HepG2 (cell line): ENCODE data around the gene CHTF8. TPM values are rescaled to one million over a fixed set of nuclear protein-coding genes. Genes with fewer than 3 reads are reported as not detected.
A peak's percentile ranks its signal among the peaks of the same experiment; 100 is the strongest.

Experiments
- FIP1L1 ChIP-seq: fragments of 200-400 bp; formaldehyde crosslinking; IDR thresholded peaks from 2 replicates; pipeline ENCODE4 v1.6.1; 2018; ENCODE audit warnings: low read depth, mild to moderate bottlenecking, low read length, moderate library complexity, borderline replicate concordance; ENCODE audit not compliant: insufficient read depth
- HDAC1 ChIP-seq: sonication (generic); formaldehyde crosslinking; IDR thresholded peaks from 2 replicates; pipeline ENCODE4 v1.5.1; 2020; ENCODE audit warnings: mild to moderate bottlenecking, missing genetic modification reagents
- MEIS1 ChIP-seq: sonication (generic); formaldehyde crosslinking; IDR thresholded peaks from 2 replicates; pipeline ENCODE4 v1.9.0; 2021; ENCODE audit warnings: mild to moderate bottlenecking, missing genetic modification reagents, moderate library complexity, borderline replicate concordance
- MXI1 ChIP-seq: IDR thresholded peaks from 3 replicates; pipeline ENCODE4 v1.6.1; 2012; ENCODE audit warnings: low read depth, low read length, inconsistent platforms, borderline replicate concordance
- POLR2A ChIP-seq, 2 experiments: IDR thresholded peaks; 2 replicates each; pipeline ENCODE4 v1.6.1; 2011; ENCODE audit warnings: low read depth in 2 of 2, low read length in 2 of 2, mild to moderate bottlenecking in 1 of 2, moderate library complexity in 1 of 2; ENCODE audit not compliant: insufficient read depth in 1 of 2
- PRPF4 ChIP-seq: fragments of 200-400 bp; formaldehyde crosslinking; IDR thresholded peaks from 2 replicates; pipeline ENCODE4 v1.6.1; 2016; ENCODE audit warnings: low read length, low read depth; ENCODE audit not compliant: poor library complexity, severe bottlenecking
- SETDB1 ChIP-seq: sonication (generic); formaldehyde crosslinking; IDR thresholded peaks from 2 replicates; pipeline ENCODE4 v1.5.1; 2020; ENCODE audit warnings: missing genetic modification reagents, mild to moderate bottlenecking, borderline replicate concordance
- SRF ChIP-seq: IDR thresholded peaks from 2 replicates; pipeline ENCODE4 v1.6.1; 2011; ENCODE audit warnings: mild to moderate bottlenecking, low read depth, low read length, moderate library complexity
- SYNCRIP ChIP-seq: fragments of 200-400 bp; formaldehyde crosslinking; IDR thresholded peaks from 2 replicates; pipeline ENCODE4 v1.6.1; 2018; ENCODE audit warnings: mild to moderate bottlenecking, low read depth, low read length; ENCODE audit not compliant: insufficient read depth
- THYN1 ChIP-seq: sonication (generic); formaldehyde crosslinking; IDR thresholded peaks from 2 replicates; pipeline ENCODE4 v1.8.1; 2023; ENCODE audit warnings: low read depth, mild to moderate bottlenecking, moderate library complexity, missing genetic modification reagents, borderline replicate concordance
- ZNF10 ChIP-seq: sonication (generic); formaldehyde crosslinking; IDR thresholded peaks from 2 replicates; pipeline ENCODE4 v1.4.0; 2020; ENCODE audit warnings: mild to moderate bottlenecking, low read depth, missing genetic modification reagents, borderline replicate concordance
- ZNF256 ChIP-seq: sonication (generic); formaldehyde crosslinking; conservative IDR thresholded peaks from 2 replicates; pipeline ENCODE4 v1.4.0; 2020; ENCODE audit warnings: missing genetic modification reagents
- ZNF441 ChIP-seq: sonication (generic); formaldehyde crosslinking; IDR thresholded peaks from 2 replicates; pipeline ENCODE4 v1.7.0; 2021; ENCODE audit warnings: missing genetic modification reagents, borderline replicate concordance
- ZNF547 ChIP-seq: sonication (generic); formaldehyde crosslinking; IDR thresholded peaks from 2 replicates; pipeline ENCODE4 v1.5.1; 2020; ENCODE audit warnings: mild to moderate bottlenecking, missing genetic modification reagents
- ZNF558 ChIP-seq: sonication (generic); formaldehyde crosslinking; IDR thresholded peaks from 2 replicates; pipeline ENCODE4 v1.9.0; 2022; ENCODE audit warnings: mild to moderate bottlenecking, missing genetic modification reagents, borderline replicate concordance
- ZNF567 ChIP-seq: sonication (generic); formaldehyde crosslinking; IDR thresholded peaks from 2 replicates; pipeline ENCODE4 v1.8.1; 2023; ENCODE audit warnings: mild to moderate bottlenecking, missing genetic modification reagents, borderline replicate concordance
- ZNF776 ChIP-seq: sonication (generic); formaldehyde crosslinking; IDR thresholded peaks from 2 replicates; pipeline ENCODE4 v1.4.0; 2020; ENCODE audit warnings: mild to moderate bottlenecking, missing genetic modification reagents
- polyA plus RNA-seq, 8 experiments: library from polyadenylated mRNA; depleted of rRNA in 3 of 8; stranded (reverse) in 7 of 8; unstranded in 1 of 8; fragments of >200 nt; fragmentation: Illumina TruSeq in 4 of 8; extraction: Trizol in 4 of 8; gene quantifications; 2 replicates each; pipeline versions ENCODE4 v1.2.1 to v1.2.3, GENCODE V29; 2011 to 2016; ENCODE audit warnings: low read depth in 4 of 8, missing spikeins in 1 of 8, mixed read lengths in 1 of 8; ENCODE audit not compliant: insufficient read depth in 1 of 8
- total RNA-seq, 5 experiments: library from RNA; depleted of rRNA; stranded (reverse); fragments of >200 nt; fragmentation: Illumina TruSeq; extraction: Trizol; gene quantifications; 2 replicates each; pipeline ENCODE4 v1.2.3, GENCODE V29; 2016; ENCODE audit warnings: low read depth in 1 of 5
- TF ChIP-seq, protein P1 (sequence below): sonication (generic); formaldehyde crosslinking; IDR thresholded peaks from 2 replicates; pipeline ENCODE4 v1.4.0; 2020; ENCODE audit warnings: missing genetic modification reagents
- TF ChIP-seq, protein P2 (sequence below): sonication (generic); formaldehyde crosslinking; IDR thresholded peaks from 2 replicates; pipeline ENCODE4 v1.5.0; 2020; ENCODE audit warnings: missing genetic modification reagents, mild to moderate bottlenecking, borderline replicate concordance
- TF ChIP-seq, protein P3 (sequence below): sonication (generic); formaldehyde crosslinking; IDR thresholded peaks from 2 replicates; pipeline ENCODE4 v1.5.0; 2020; ENCODE audit warnings: missing genetic modification reagents, mild to moderate bottlenecking, borderline replicate concordance
- TF ChIP-seq, protein P4 (sequence below): sonication (generic); formaldehyde crosslinking; IDR thresholded peaks from 2 replicates; pipeline ENCODE4 v1.4.0; 2020; ENCODE audit warnings: missing genetic modification reagents
- TF ChIP-seq, protein P5 (sequence below): sonication (generic); formaldehyde crosslinking; IDR thresholded peaks from 2 replicates; pipeline ENCODE4 v1.8.1; 2023; ENCODE audit warnings: missing genetic modification reagents, inconsistent platforms, borderline replicate concordance

Gene CHTF8
- total and polyA plus RNA-seq, 2 of the 13 experiments (the other 11 are each of a cell fraction or from before 2014, with no cell fraction given): 37.2 to 67.5 TPM

DNA sequence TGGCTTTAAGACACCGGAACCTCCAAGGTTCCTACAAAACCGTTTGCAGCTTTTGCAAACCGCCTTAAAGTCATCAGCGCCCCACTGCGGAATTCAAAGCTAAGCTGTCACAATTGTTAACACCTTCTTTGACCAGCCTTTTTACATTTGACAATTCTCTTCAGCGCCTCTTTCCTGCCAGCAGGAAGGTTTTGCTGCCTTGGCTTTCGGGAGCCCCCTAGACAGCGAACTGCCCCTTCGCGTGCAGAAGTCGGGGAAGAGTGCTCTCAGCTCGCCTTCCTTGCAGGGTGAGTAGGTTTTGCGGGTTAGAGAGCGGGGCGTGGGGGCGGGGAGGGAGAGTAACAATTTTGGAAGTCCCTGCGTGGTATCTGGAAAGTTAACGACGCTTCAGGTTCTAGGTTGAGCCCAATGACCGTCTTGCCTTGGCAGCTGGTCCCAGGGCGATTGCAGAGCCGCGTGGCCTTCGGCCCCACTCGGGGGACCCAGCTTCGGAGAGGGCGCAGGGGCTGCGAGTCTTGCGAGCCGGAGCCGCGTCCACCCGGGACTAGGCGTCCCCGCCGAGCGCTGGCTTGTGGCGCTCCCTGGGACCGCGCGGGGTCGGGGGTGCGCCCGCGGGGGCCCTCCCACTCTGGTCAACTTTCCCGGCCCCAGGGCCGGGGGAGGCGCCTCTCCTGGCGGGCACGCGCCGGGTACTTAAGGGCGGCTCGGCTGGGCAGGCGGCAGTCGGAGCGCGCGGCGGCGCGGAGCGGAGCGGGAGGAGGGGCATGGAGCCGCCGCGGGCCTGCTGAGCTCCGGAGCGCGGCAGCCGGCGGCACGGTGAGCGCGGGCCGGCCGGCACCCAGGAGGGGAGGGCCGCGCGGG lies 26.7 kb downstream of the CHTF8 start, which contains the start of gene HAS3 (continued):
- TF ChIP-seq, protein P1, sequence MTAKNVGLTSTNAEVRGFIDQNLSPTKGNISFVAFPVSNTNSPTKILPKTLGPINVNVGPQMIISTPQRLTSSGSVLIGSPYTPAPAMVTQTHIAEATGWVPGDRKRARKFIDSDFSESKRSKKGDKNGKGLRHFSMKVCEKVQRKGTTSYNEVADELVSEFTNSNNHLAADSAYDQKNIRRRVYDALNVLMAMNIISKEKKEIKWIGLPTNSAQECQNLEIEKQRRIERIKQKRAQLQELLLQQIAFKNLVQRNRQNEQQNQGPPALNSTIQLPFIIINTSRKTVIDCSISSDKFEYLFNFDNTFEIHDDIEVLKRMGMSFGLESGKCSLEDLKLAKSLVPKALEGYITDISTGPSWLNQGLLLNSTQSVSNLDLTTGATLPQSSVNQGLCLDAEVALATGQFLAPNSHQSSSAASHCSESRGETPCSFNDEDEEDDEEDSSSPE: peak; percentile 54; the same call in 1 of the 2 replicates
- TF ChIP-seq, protein P2, sequence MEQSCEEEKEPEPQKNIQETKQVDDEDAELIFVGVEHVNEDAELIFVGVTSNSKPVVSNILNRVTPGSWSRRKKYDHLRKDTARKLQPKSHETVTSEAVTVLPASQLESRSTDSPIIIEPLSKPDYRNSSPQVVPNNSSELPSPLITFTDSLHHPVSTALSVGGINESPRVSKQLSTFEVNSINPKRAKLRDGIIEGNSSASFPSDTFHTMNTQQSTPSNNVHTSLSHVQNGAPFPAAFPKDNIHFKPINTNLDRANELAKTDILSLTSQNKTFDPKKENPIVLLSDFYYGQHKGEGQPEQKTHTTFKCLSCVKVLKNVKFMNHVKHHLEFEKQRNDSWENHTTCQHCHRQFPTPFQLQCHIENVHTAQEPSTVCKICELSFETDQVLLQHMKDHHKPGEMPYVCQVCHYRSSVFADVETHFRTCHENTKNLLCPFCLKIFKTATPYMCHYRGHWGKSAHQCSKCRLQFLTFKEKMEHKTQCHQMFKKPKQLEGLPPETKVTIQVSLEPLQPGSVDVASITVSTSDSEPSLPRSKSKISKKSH (CRISPR knock-in tag): 0 out of 2 replicates have a peak, but pooled peaks have one; percentile 26
- no peak for TF ChIP-seq MEIS1 (CRISPR knock-in tag)
- TF ChIP-seq SETDB1 (CRISPR knock-in tag): no peak
- TF ChIP-seq, protein P3, sequence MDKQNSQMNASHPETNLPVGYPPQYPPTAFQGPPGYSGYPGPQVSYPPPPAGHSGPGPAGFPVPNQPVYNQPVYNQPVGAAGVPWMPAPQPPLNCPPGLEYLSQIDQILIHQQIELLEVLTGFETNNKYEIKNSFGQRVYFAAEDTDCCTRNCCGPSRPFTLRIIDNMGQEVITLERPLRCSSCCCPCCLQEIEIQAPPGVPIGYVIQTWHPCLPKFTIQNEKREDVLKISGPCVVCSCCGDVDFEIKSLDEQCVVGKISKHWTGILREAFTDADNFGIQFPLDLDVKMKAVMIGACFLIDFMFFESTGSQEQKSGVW (CRISPR knock-in tag): no peak
- peak; percentile 28 to 49; a peak in 1 of 4 replicates for TF ChIP-seq POLR2A (IDR thresholded peaks at IDR 0.05; ENCODE audit: insufficient read depth in 1 of 2, low read depth in 2 of 2, low read length in 2 of 2)
- TF ChIP-seq ZNF256 (CRISPR knock-in tag): no peak
- TF ChIP-seq FIP1L1: no peak
- TF ChIP-seq SRF: no peak
- TF ChIP-seq ZNF776 (CRISPR knock-in tag): peak; percentile 21; the same call in 1 of the 2 replicates
- TF ChIP-seq HDAC1 (CRISPR knock-in tag): 0 out of 2 replicates have a peak, but pooled peaks have one; percentile 35
- peak; percentile 17; the same call in 1 of the 3 replicates for TF ChIP-seq MXI1
- TF ChIP-seq SYNCRIP: no peak
- TF ChIP-seq, protein P4, sequence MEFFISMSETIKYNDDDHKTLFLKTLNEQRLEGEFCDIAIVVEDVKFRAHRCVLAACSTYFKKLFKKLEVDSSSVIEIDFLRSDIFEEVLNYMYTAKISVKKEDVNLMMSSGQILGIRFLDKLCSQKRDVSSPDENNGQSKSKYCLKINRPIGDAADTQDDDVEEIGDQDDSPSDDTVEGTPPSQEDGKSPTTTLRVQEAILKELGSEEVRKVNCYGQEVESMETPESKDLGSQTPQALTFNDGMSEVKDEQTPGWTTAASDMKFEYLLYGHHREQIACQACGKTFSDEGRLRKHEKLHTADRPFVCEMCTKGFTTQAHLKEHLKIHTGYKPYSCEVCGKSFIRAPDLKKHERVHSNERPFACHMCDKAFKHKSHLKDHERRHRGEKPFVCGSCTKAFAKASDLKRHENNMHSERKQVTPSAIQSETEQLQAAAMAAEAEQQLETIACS: peak; percentile 87
- TF ChIP-seq, protein P5, sequence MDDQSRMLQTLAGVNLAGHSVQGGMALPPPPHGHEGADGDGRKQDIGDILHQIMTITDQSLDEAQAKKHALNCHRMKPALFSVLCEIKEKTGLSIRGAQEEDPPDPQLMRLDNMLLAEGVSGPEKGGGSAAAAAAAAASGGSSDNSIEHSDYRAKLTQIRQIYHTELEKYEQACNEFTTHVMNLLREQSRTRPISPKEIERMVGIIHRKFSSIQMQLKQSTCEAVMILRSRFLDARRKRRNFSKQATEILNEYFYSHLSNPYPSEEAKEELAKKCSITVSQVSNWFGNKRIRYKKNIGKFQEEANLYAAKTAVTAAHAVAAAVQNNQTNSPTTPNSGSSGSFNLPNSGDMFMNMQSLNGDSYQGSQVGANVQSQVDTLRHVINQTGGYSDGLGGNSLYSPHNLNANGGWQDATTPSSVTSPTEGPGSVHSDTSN (CRISPR knock-in tag): no peak
- no peak for TF ChIP-seq PRPF4
- no peak for TF ChIP-seq ZNF10 (CRISPR knock-in tag)
- no peak for TF ChIP-seq ZNF567 (CRISPR knock-in tag)
- TF ChIP-seq ZNF547 (CRISPR knock-in tag): peak; percentile 56; the same call in 1 of the 2 replicates
- no peak for TF ChIP-seq THYN1
- no peak for TF ChIP-seq ZNF558 (CRISPR knock-in tag)
- 0 out of 2 replicates have a peak, but pooled peaks have one; percentile 34 for TF ChIP-seq ZNF441 (CRISPR knock-in tag)
